HepG2 (cell line): Measurements from ENCODE around the gene HABP4. TPM values are rescaled to one million over a fixed set of nuclear protein-coding genes. Genes with fewer than 3 reads are reported as not detected.

ENCODE experiments used
- CHCHD3 ChIP-seq: sonication (generic); formaldehyde crosslinking; IDR thresholded peaks from 2 replicates; pipeline ENCODE4 v1.8.0; 2022; ENCODE audit warnings: mild to moderate bottlenecking, missing genetic modification reagents, moderate library complexity
- CHD2 ChIP-seq: IDR thresholded peaks from 2 replicates; pipeline ENCODE4 v1.6.1; 2011; ENCODE audit warnings: low read depth, low read length, improper control_type of control experiment
- ELK4 ChIP-seq: sonication (generic); formaldehyde crosslinking; IDR thresholded peaks from 2 replicates; pipeline ENCODE4 v1.9.0; 2021; ENCODE audit warnings: missing genetic modification reagents, borderline replicate concordance
- HNF1A ChIP-seq, 2 experiments: sonication (generic) in 1 of 2; formaldehyde crosslinking in 1 of 2; IDR thresholded peaks; 2 replicates each; pipeline versions ENCODE4 v1.4.0 to v1.6.1; 2016 to 2020; ENCODE audit warnings: borderline replicate concordance in 1 of 2, low read depth in 1 of 2, mild to moderate bottlenecking in 1 of 2, missing genetic modification reagents in 1 of 2
- MAX ChIP-seq: IDR thresholded peaks from 2 replicates; pipeline ENCODE4 v1.6.1; 2012; ENCODE audit warnings: inconsistent platforms
- MEF2D ChIP-seq: sonication (generic); formaldehyde crosslinking; IDR thresholded peaks from 2 replicates; pipeline ENCODE4 v1.5.1; 2020; ENCODE audit warnings: mild to moderate bottlenecking, missing genetic modification reagents
- MIXL1 ChIP-seq: IDR thresholded peaks from 2 replicates; pipeline ENCODE4 v1.6.1; 2016
- MZF1 ChIP-seq: sonication (generic); formaldehyde crosslinking; IDR thresholded peaks from 2 replicates; pipeline ENCODE4 v1.8.1; 2023; ENCODE audit warnings: mild to moderate bottlenecking, missing genetic modification reagents, borderline replicate concordance
- PRDM15 ChIP-seq: sonication (generic); formaldehyde crosslinking; IDR thresholded peaks from 2 replicates; pipeline ENCODE4 v1.4.0; 2020; ENCODE audit warnings: missing genetic modification reagents
- THAP8 ChIP-seq: sonication (generic); formaldehyde crosslinking; IDR thresholded peaks from 2 replicates; pipeline ENCODE4 v1.5.1; 2020; ENCODE audit warnings: missing genetic modification reagents, mild to moderate bottlenecking, borderline replicate concordance
- U2AF1 ChIP-seq: fragments of 200-400 bp; formaldehyde crosslinking; optimal IDR thresholded peaks from 2 replicates; pipeline ENCODE3; 2017; ENCODE audit warnings: mild to moderate bottlenecking, low read depth, low read length
- ZBTB7B ChIP-seq: sonication (generic); formaldehyde crosslinking; IDR thresholded peaks from 2 replicates; pipeline ENCODE4 v1.4.0; 2020; ENCODE audit warnings: missing genetic modification reagents
- ZNF253 ChIP-seq: sonication (generic); formaldehyde crosslinking; IDR thresholded peaks from 2 replicates; pipeline ENCODE4 v1.8.0; 2022; ENCODE audit warnings: mild to moderate bottlenecking, missing genetic modification reagents, borderline replicate concordance
- ZNF468 ChIP-seq: sonication (generic); formaldehyde crosslinking; IDR thresholded peaks from 2 replicates; pipeline ENCODE4 v1.8.0; 2022; ENCODE audit warnings: mild to moderate bottlenecking, moderate library complexity, missing genetic modification reagents
- ZNF496 ChIP-seq: sonication (generic); formaldehyde crosslinking; IDR thresholded peaks from 2 replicates; pipeline ENCODE4 v1.8.1; 2023; ENCODE audit warnings: mild to moderate bottlenecking, moderate library complexity, missing genetic modification reagents; ENCODE audit not compliant: insufficient replicate concordance
- ZNF615 ChIP-seq: sonication (generic); formaldehyde crosslinking; IDR thresholded peaks from 2 replicates; pipeline ENCODE4 v1.5.0; 2020; ENCODE audit warnings: mild to moderate bottlenecking, missing genetic modification reagents, borderline replicate concordance
- ZSCAN5A ChIP-seq: sonication (generic); formaldehyde crosslinking; IDR thresholded peaks from 2 replicates; pipeline ENCODE4 v1.8.0; 2022; ENCODE audit warnings: mild to moderate bottlenecking, missing genetic modification reagents, borderline replicate concordance
- polyA plus RNA-seq, 8 experiments: library from polyadenylated mRNA; depleted of rRNA in 3 of 8; stranded (reverse) in 7 of 8; unstranded in 1 of 8; fragments of >200 nt; fragmentation: Illumina TruSeq in 4 of 8; extraction: Trizol in 4 of 8; gene quantifications; 2 replicates each; pipeline versions ENCODE4 v1.2.1 to v1.2.3, GENCODE V29; 2011 to 2016; ENCODE audit warnings: low read depth in 4 of 8, missing spikeins in 1 of 8, mixed read lengths in 1 of 8; ENCODE audit not compliant: insufficient read depth in 1 of 8
- total RNA-seq, 5 experiments: library from RNA; depleted of rRNA; stranded (reverse); fragments of >200 nt; fragmentation: Illumina TruSeq; extraction: Trizol; gene quantifications; 2 replicates each; pipeline ENCODE4 v1.2.3, GENCODE V29; 2016; ENCODE audit warnings: low read depth in 1 of 5

HABP4 gene
- total and polyA plus RNA-seq, 2 of the 13 experiments (the other 11 are each of a cell fraction or from before 2014, with no cell fraction given): 14.3 to 26.6 TPM

GRCh38 chr9:96417051-96417586 is 32.9 kb upstream of the HABP4 start (continued):
- TF ChIP-seq ZNF253 (CRISPR knock-in tag) (no peak), ZNF615 (CRISPR knock-in tag) (no peak), MZF1 (no peak), MAX (peak; percentile 91), ELK4 (CRISPR knock-in tag) (no peak), MIXL1 (CRISPR knock-in tag) (peak; percentile 46), ZSCAN5A (CRISPR knock-in tag) (peak; percentile 27; the same call in 1 of the 2 replicates), ZBTB7B (CRISPR knock-in tag) (peak; percentile 65), U2AF1 (no peak), HNF1A (IDR thresholded peaks at IDR 0.05; ENCODE audit: low read depth) (no peak), HNF1A (CRISPR knock-in tag; IDR thresholded peaks at IDR 0.05; ENCODE audit: borderline replicate concordance) (peak; percentile 89; the same call in 1 of the 2 replicates), CHCHD3 (CRISPR knock-in tag) (peak; percentile 74; the same call in 1 of the 2 replicates), THAP8 (no peak), ZNF496 (CRISPR knock-in tag) (no peak), ZNF468 (CRISPR knock-in tag) (no peak), PRDM15 (CRISPR knock-in tag) (no peak), CHD2 (no peak), MEF2D (peak; percentile 76; the same call in 1 of the 2 replicates)
